ENCODE data around the gene CDKN1A.
"Not testable (repeated sequence)": the region's sequence is repeated elsewhere in the genome, so short reads cannot be mapped to it uniquely, and the experiment has no call there.

The CDKN1A gene

DNA sequence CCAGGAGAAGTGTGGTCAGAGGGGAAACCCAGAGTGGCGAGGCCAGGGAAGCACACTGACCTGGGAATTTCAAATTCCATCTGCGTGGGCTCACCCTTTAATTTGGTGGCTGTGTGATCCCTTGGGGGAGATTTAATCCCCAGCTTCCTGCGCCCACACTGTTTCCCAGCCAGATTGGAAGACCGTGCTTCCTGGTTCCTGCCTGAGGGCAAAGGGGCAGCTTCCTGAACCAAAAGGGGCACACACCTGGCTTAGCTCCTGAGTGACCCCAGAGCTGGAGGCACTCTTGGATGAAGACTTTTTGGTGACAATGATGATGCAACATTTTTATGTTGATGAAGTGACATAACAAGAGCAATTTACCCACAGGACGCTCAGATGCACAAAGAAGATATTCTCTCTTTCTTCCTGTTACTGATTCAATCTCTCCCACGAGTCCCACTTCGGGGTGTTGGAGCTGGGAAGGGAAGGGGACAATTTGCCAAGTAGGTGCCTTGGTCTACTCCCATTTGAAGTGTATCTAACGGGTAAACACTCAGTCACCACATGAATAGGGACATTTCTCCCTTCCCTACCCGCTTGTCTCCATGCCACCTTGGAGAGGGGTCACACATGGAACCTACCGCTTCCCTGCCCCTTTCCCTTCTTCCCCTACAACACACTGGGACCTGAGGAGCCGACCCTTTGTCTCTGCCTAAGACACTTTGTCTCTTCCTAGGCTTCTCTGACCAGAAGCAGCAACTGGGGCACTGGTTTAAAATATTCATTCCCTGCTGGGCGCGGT lies 28.6 kb upstream of the CDKN1A start:
- Mint-ChIP-seq H3K27ac (no peak overlapping the region), H3K9me3 (no peaks in the 10 kb centered on the region), H3K36me3 (no peaks in the 10 kb centered on the region), H3K4me1 (no peaks in the 10 kb centered on the region), H3K4me3 (no peak overlapping the region)
- ATAC-seq, result no peak
- no peak for DNase-seq (ENCODE audit: low spot score in 2 of 2)

GRCh38 chr6:36650848-36651478 lies 27.6 kb upstream of the CDKN1A start:
- no peak for ATAC-seq

GRCh38 chr6:36651659-36652379 lies 26.7 kb upstream of the CDKN1A start:
- Mint-ChIP-seq H3K4me3 (no peak overlapping the region), H3K4me1 (no peaks in the 10 kb centered on the region), H3K36me3 (no peaks in the 10 kb centered on the region), H3K27ac (no peak overlapping the region), H3K9me3 (no peaks in the 10 kb centered on the region)
- no peak for ATAC-seq
- DNase-seq (ENCODE audit: low spot score in 2 of 2), result no peak

More at GRCh38 chr6:36650848-36651478, 27.6 kb upstream of the CDKN1A start:
- Mint-ChIP-seq H3K4me1 (no peaks in the 10 kb centered on the region), H3K4me3 (no peak overlapping the region), H3K9me3 (no peaks in the 10 kb centered on the region), H3K36me3 (no peaks in the 10 kb centered on the region), H3K27ac (no peak overlapping the region)
- no peak for DNase-seq (ENCODE audit: low spot score in 2 of 2)

DNA sequence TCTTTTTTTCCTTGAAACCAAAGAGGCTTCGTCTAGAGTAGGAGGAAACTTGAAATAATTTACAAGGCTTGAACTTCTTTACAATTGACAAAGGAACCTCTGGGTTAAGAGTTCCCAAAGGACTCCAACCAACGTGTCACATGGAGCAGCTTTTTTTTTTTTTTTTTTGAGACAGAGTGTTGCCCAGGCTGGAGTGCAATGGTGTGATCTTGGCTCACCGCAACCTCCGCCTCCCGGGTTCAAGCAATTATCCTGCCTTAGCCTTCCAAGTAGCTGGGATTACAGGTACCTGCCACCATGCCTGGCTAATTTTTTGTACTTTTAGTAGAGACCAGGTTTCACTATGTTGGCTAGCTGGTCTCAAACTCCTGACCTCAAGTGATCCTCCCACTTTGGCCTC lies 24.0 kb upstream of the CDKN1A start:
- H3K4me3 Mint-ChIP-seq; ATAC-seq; DNase-seq (ENCODE audit: low spot score in 2 of 2); H3K4me1 Mint-ChIP-seq; H3K9me3 Mint-ChIP-seq; H3K36me3 Mint-ChIP-seq; H3K27ac Mint-ChIP-seq: not testable (repeated sequence)

DNA sequence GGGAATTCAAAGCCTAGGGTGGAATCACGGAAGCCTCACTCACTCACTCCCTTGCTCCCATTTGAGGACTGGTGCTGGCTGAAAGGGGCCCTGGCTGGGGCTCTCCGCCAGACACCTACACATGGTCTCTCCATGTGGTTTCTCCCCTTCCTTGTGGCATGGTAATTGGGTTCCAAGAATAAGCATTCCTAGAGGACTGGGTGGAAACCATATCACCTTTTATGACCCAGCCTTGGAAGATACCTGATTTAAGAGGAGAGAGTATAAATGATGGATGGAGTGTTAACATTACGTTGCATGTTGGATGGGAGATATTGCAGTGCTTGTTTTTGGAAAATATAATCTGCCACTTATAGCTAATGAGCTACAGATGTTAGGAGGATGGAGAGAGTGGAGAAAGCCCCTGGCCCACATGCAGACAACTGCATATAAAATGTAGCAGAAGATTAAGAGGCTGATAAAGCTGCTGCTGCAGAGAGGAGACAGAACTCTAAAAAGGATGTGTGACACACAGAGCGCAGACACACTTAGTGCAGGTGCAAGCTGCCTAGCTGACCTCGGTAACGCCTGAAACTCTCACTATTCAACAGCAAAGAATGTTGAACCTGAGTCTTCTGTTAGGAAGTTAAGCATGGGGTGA lies 23.3 kb upstream of the CDKN1A start:
- no peaks in the 10 kb centered on the region for H3K9me3 Mint-ChIP-seq
- DNase-seq (ENCODE audit: low spot score in 2 of 2) (no peak), ATAC-seq (no peak)
- H3K27ac Mint-ChIP-seq, result no peak overlapping the region
- no peaks in the 10 kb centered on the region for H3K4me1 Mint-ChIP-seq
- no peaks in the 10 kb centered on the region for H3K36me3 Mint-ChIP-seq
- no peak overlapping the region for H3K4me3 Mint-ChIP-seq

- H3K4me3 Mint-ChIP-seq, result no peak overlapping the region
- DNase-seq (ENCODE audit: low spot score in 2 of 2) (no peak), ATAC-seq (no peak)
- no peak overlapping the region for H3K27ac Mint-ChIP-seq
- no peaks in the 10 kb centered on the region for H3K4me1 Mint-ChIP-seq
- H3K36me3 Mint-ChIP-seq, result no peaks in the 10 kb centered on the region
- H3K9me3 Mint-ChIP-seq, result no peaks in the 10 kb centered on the region
Observed at GRCh38 chr6:36656441-36656840, 22.1 kb upstream of the CDKN1A start.

- Mint-ChIP-seq H3K4me1 (no peaks in the 10 kb centered on the region), H3K36me3 (no peaks in the 10 kb centered on the region), H3K27ac (no peak overlapping the region), H3K4me3 (no peak overlapping the region), H3K9me3 (no peaks in the 10 kb centered on the region)
- ATAC-seq, result no peak
- DNase-seq (ENCODE audit: low spot score in 2 of 2), result no peak
Observed at GRCh38 chr6:36657271-36657670, 21.2 kb upstream of the CDKN1A start.

GRCh38 chr6:36657942-36658544 lies 20.5 kb upstream of the CDKN1A start:
- Mint-ChIP-seq H3K9me3 (no peaks in the 10 kb centered on the region), H3K4me1 (no peaks in the 10 kb centered on the region), H3K27ac (no peak overlapping the region), H3K4me3 (no peak overlapping the region), H3K36me3 (no peaks in the 10 kb centered on the region)
- ATAC-seq (no peak), DNase-seq (ENCODE audit: low spot score in 2 of 2) (no peak)

DNA sequence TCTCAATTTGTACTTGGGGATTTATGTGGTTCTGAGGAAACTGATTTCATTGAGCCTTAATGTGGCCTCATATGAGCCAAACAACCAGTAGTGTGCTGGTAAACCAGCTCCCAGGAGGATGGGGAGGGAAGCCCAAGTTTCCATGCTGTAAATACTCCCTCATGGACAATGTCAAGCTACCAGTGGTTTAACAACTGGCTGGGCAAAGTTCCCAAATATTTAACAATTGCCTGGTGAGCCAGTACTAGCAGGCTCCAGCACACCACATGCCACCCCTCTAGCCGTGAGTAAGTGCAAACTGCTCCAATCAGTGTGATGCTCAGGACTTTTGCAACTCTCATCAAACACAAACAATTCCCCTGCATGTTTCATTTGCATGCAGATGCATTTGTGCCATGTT lies 19.2 kb upstream of the CDKN1A start:
- H3K27ac Mint-ChIP-seq, result no peak overlapping the region

DNA sequence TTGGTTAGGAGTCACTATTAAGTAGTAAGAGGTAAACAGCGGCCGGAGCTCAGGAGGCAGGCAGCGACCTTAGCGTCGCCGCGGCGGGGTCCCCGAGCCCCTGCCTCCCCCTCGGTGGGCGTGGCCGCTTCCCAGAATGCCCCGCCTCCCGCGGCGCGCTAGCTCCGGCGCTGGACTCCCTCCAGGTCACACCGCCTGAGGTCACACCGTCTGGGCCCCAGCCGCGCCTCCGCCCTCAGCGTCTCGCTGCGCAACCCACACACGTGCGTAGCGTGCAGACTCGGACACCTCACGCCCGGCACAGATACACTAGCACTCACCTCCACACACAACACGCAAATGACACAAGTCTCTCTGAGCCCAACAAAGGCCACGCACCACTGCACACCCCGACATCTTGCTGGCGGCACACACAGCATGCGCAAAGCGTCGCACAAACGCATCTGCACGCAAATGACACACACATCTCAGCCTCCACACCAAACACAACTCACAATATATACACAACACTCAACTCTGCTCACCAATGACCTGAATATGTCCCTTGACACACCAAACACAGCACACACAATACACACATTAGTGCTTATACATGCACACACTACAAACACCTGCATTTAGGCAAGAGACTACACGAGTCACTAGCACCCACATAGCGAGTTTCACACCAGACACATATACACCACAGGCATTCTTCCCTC lies 17.6 kb upstream of the CDKN1A start:
- no peaks in the 10 kb centered on the region for H3K4me1 Mint-ChIP-seq
- ATAC-seq (peak; percentile 43), DNase-seq (ENCODE audit: low spot score in 2 of 2) (no peak)
- H3K4me3 Mint-ChIP-seq, result no peak overlapping the region
- no peaks in the 10 kb centered on the region for H3K36me3 Mint-ChIP-seq
- no peak overlapping the region for H3K27ac Mint-ChIP-seq
- H3K9me3 Mint-ChIP-seq, result no peaks in the 10 kb centered on the region

More for the DNA sequence above, 19.2 kb upstream of the CDKN1A start:
- H3K4me1 Mint-ChIP-seq, result no peaks in the 10 kb centered on the region
- no peaks in the 10 kb centered on the region for H3K9me3 Mint-ChIP-seq
- DNase-seq (ENCODE audit: low spot score in 2 of 2) (no peak), ATAC-seq (no peak)
- H3K36me3 Mint-ChIP-seq, result no peaks in the 10 kb centered on the region
- no peak overlapping the region for H3K4me3 Mint-ChIP-seq

DNA sequence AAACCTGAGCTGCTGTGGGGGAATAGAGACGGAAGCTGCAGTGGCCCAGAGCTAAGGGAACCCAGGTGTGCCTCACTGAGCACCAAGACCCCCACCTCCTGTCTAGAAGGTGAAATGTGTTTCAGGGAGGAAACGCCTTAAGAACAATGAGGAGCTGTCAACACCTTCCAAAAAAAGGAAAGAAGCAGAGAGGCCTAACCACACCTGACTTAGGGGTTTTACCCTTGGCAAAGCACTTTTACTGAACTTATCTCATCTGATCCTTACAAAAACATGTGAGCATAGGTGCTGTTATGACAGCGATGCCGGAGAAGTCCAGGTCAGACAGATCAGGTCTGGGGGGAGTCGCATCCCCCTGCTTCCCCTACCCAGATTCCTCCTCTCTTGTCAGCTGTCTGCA lies 16.1 kb upstream of the CDKN1A start:
- DNase-seq (ENCODE audit: low spot score in 2 of 2), result no peak
- no peaks in the 10 kb centered on the region for H3K36me3 Mint-ChIP-seq
- no peaks in the 10 kb centered on the region for H3K9me3 Mint-ChIP-seq
- no peak overlapping the region for H3K27ac Mint-ChIP-seq
- no peaks in the 10 kb centered on the region for H3K4me1 Mint-ChIP-seq
- no peak for ATAC-seq
- no peak overlapping the region for H3K4me3 Mint-ChIP-seq

DNA sequence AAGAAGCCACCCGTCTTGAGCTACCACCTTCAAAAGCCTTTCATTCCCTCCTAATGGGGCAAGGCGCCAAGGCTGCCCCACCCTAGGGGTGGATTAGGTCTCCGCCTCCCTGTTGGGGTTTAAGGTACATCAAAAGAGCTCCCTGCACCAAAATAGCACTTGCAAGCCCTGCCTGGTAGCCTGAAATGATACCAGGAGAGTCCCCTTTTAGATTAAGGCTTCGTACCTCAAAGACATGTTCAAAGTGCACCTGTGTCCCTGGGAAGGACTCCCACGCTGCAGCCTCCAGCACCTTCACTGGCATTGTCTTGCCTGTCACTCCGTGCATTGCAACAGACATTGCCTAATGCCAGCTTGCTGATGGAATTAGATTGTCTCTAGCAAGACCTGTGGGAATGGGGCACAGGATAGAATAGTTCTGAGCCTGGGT lies 15.7 kb upstream of the CDKN1A start:
- H3K27ac Mint-ChIP-seq, result no peak overlapping the region
- no peaks in the 10 kb centered on the region for H3K36me3 Mint-ChIP-seq
- DNase-seq (ENCODE audit: low spot score in 2 of 2), result no peak
- H3K4me3 Mint-ChIP-seq, result no peak overlapping the region
- no peak for ATAC-seq
- H3K9me3 Mint-ChIP-seq, result no peaks in the 10 kb centered on the region
- H3K4me1 Mint-ChIP-seq, result no peaks in the 10 kb centered on the region

DNA sequence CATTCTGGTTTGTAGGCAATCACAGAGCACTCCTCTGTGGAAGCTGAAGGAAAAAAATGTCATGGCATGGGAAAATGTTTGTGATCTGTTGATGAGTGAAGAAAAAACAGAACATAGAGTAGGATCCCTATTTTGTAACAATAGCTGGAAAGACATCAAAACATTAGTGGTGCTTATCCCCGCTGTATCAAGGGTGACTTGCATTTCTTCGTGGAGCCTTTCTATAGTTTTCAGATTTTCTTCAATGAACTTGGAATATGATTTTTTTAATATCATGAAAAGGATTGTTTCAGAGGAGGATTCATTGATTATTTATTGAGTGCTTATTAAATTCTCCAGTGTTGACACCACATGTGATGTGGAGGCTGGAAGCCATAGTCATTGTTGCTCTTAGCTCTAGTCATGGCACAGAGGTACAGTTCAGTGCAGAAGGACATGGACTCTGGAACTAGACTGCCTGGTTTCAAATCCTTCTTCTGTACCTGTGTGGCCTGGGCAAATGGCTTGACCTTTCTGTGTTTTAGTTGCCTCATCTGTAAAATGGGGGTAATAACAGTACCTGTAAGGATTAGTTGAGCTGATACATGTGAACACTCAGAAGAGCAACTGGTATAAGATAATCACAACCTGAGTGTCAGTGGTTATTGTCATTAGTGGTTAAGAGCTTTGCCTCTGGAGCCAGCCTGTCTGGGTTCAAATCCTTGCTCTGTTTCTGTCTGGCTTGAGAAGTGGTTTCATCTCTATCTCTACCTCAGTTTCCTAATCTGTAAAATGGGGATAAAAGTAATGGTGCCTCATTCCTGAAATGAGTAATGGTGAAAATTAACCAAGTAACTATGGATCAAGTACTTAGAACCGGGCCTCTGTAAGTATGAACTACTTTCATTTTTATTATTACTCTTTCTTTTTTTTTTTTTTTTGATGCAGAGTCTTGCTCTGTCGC lies 14.7 kb upstream of the CDKN1A start:
- H3K4me1 Mint-ChIP-seq, result no peaks in the 10 kb centered on the region
- DNase-seq (ENCODE audit: low spot score in 2 of 2), result no peak
- H3K9me3 Mint-ChIP-seq, result no peaks in the 10 kb centered on the region
- H3K36me3 Mint-ChIP-seq, result no peaks in the 10 kb centered on the region
- no peak overlapping the region for H3K4me3 Mint-ChIP-seq
- ATAC-seq, result peak; percentile 46
- no peak overlapping the region for H3K27ac Mint-ChIP-seq

DNA sequence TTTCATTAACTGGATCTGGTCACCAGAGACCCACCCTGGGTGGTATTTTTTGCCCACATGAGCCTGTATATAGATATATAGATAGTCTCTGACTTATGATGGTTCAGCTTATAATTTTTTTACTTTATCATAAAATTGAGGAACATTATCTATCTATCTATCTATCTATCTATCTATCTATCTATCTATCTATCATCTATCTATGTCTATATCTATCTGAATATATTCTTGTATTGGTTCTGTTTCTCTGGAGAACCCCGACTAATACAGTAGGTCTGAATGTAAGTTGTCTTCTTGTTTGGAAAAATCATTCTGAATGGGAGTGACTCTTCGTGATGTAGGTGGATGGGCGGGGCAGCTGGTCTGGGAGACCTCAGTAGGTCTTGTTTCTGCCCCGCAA lies 13.3 kb upstream of the CDKN1A start:
- Mint-ChIP-seq H3K9me3 (no peaks in the 10 kb centered on the region), H3K4me1 (no peaks in the 10 kb centered on the region), H3K4me3 (no peak overlapping the region), H3K27ac (no peak overlapping the region), H3K36me3 (no peaks in the 10 kb centered on the region)
- no peak for DNase-seq (ENCODE audit: low spot score in 2 of 2)
- no peak for ATAC-seq
